NCI-H82 treated with DMSO at 0.1 percent for 48 hours (cell line): Measurements from ENCODE around the gene ADGRD1.

Experiments used
- DNase-seq: peaks from one replicate; lab custom pipeline; 2025; ENCODE audit not compliant: unreplicated experiment; lab: John Stamatoyannopoulos, UW

Gene ADGRD1

DNA sequence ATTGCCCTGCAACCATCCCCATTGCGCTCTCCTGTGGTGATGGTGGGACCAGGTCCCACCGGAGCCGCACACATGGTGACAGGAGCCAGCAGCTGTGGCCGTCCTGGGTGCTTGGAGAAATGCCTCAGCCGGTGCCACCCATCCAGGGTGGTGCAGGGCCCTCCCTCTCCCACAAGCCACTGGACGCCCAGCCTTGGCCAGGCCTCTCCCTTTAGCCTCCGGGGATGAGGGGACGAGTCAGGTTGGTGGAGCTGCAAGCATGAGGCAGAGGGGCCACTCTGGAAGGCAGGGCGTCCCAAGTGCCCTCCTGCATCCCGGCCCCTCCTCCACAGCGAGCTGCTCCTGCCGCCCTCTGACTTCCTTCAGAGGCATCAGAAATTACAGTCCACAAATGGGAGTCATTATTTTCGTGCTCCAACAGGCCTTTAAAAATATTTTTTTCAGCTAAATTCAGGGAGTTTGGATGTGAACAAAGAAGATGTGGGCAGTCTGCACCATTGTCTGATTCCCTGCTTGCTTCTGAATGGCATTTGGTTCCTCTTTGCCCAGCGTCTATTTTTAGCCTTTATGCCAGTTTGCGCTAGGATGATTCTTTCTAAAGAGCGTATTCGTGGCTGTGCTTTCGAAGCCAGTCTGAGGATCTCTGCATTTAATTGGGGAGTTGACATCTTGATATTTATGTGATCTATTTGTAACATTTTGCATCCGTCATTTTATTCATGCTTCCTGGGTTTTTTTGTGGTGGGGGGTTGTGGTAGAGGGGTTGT lies 189.4 kb downstream of the ADGRD1 start:
- DNase-seq: no peak

DNA sequence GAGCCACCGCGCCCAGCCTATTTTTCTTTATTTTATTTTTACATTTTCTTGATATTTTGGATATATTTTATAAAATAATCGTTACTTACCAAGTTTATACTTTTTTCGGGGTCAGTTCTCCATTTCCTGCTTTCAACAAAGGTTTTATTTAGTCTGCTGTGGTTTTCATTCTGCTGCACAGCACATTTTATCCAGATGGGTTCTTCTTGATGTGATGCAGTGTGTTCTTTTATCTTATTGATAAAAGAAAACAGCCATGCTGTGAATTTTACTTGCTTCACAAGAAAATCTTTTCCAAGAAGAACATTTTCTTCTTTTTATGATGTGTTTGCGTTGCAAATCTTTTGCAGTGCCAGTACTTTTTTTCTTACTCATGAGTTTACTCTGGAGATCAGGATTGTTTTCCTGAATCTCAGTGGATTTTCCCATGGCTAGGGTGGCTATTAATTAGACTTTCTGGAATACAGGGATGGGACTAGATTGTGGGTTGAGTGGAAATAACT lies 192.5 kb downstream of the ADGRD1 start:
- no peak for DNase-seq

DNA sequence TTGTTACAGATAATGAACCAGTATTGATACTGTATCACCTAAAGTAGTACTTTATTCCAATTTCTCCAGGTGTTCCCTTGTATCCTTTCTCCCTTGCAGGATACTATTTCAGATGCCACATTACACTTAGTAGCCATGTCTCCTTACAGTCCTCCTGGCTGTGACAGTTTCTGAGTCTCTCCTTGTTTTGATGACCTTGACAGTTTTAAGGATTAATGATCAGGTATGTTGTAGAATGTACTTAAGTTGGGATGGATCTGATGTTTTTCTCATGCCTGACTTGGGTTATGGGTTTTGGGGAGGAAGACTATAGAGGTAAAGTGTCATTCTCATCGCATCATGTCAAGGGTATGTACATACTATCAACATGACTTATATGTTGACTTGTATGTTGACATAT lies 193.6 kb downstream of the ADGRD1 start:
- no peak for DNase-seq

GRCh38 chr12:131147894-131148293 lies 194.2 kb downstream of the ADGRD1 start:
- no peak for DNase-seq

DNA sequence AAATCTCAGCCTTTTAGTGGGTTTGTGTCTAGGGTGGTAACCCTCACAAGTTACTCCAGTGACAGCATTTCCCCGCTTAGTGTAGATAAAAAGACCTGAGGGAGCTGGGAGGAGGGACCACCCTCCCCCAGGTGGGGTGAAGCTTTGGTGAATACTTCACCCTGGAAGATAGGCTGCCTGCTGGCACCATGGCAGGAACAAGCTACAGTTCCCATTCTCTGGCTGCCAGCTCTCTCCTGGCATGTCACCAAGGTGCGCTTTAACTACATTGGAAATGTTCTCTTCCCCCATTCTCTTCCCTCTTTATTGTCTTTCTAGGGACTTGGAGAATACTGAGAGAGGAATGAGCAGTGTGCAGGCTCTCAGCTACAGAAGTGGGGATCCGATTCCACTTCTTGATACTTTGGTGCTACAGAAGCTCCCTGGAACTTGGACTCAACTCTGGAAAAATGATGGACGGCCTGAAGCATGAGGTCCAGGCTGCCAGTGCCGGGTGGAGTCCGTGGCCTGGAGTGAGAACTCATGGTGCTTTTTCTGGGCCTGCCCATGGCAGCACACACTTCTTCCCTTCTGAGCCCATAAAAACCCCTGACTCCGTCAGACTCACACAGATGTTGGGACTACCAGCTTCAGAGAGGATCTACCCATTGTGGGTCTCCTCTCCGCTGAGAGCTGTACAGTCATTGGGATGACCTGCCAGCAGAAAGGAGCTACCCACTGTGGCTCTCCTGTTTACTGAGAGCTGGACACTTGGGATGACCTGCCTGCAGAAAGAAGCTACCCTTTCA lies 198.0 kb downstream of the ADGRD1 start:
- DNase-seq: no peak

- no peak for DNase-seq
Observed at GRCh38 chr12:131152587-131152986, 198.9 kb downstream of the ADGRD1 start.

DNA sequence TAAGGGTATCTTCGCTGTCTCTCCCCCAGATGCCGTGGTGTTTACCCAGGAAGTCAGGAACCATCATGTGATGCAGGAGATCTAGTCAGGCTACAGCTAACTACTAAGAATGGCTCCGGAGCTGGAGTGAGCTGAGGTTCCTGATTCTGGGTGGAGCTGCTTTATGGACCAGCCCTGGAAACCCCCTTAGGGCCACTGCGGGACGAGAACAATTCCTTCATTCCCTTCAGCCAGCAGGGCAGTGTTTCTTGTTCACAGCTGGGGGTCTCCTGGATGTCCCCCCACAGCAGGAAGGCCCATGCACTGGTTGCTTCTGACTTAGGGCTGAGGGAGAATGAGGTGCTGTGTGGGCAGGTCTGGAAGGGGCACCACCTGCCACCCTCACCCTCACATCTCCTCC lies 199.3 kb downstream of the ADGRD1 start:
- no peak for DNase-seq

- no peak for DNase-seq
Observed at GRCh38 chr12:131153956-131154355, 200.2 kb downstream of the ADGRD1 start.

GRCh38 chr12:131155131-131155530 lies 201.4 kb downstream of the ADGRD1 start:
- no peak for DNase-seq

DNA sequence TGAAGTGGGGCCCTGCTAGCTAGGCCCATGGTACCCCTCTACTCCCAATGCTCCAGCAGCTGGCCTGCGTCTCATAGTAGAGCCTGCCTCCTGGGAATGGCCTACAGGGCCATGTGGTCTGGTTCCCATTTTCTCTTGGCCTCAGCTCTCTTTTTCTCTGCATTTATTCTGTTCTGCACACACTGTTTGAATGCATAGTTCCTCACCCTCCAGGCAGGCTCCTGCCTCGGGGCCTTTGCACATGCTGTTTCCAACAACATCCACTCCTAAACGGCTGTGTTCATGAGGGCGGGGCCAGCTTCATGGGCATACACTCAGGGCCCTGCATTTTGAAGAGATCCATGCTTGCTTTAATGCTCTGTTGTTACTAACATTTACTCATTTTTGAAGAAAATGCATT lies 204.0 kb downstream of the ADGRD1 start:
- DNase-seq: no peak

- DNase-seq: no peak
Observed at GRCh38 chr12:131159660-131160059, 206.0 kb downstream of the ADGRD1 start.

DNA sequence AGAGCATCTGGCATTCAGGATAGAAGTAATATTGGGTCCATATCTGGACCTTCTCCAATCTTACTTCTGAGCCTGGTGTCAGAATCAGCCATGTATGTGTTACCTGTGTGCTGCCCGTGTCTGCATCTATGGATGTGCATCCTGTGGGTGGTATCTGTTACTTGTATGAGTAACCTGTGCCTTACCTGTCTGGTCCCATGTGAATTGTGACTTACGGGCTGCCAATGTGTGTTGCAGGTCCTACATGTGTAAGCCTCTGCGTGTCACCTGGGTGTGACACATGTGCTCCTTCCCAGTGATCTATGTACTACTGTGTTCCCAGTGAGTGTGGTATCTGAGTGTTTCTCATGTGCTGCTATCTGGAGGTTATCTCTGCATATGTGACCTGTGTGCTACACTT lies 208.4 kb downstream of the ADGRD1 start:
- DNase-seq: no peak

GRCh38 chr12:131163189-131163738 lies 209.6 kb downstream of the ADGRD1 start:
- DNase-seq: no peak

- no peak for DNase-seq
Observed at GRCh38 chr12:131164096-131164872, 210.6 kb downstream of the ADGRD1 start.

DNA sequence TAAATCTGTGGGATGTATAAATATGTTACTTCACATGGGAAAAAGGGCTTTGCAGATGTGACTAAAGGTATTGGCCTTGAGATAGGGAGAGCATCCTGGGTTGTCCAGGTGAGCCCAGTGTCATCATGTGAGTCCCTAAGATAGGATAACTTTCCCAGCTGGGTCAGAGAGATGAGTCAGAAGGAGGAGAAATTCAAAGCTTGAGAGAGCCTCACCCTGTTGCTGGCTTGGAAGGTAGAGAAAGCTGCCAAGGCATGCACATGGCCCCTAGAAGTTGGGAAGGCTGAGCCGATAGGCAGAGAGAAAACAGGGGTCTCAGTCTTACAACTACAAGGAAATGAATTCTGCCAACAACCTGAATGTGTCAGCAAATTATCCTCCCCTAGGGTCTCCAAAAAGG lies 213.0 kb downstream of the ADGRD1 start:
- DNase-seq: no peak

- DNase-seq: no peak
Observed at GRCh38 chr12:131167334-131167733, 213.6 kb downstream of the ADGRD1 start.

DNA sequence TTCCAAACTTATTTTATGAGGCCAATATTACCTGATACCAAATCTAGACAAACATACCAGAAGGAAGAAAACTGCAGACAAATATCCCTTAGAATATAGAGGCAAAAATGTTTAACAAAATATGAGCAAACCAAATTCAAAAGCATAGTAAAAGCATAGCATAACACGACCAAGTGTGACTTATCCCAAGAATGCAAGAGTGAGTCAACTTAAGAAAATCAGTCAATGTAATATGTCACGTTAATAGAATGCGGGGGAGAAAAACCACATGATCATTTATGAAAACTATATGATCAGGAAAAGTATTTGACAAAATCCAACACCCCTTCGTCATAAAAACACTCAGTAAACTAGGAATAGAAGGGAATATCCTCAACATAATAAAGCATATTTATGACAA lies 217.3 kb downstream of the ADGRD1 start:
- no peak for DNase-seq

DNA sequence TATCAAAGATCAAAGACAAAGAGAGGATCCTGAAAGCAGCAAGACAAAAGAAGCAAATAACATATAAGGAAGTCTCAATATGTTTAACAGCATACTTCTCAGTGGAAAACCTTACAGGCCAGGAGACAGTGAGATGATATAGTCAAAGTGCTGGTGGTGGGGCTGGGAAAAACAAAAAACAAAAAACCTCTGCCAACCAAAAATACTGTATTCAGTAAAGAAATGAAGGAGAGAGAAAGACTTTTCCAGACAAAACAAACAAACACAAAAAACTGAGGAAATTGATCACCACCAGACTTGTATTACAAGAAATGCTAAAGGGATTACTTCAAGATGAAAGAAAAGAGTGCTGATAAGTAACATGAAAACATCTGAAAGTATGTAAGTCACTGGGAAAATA lies 221.2 kb downstream of the ADGRD1 start:
- no peak for DNase-seq

DNA sequence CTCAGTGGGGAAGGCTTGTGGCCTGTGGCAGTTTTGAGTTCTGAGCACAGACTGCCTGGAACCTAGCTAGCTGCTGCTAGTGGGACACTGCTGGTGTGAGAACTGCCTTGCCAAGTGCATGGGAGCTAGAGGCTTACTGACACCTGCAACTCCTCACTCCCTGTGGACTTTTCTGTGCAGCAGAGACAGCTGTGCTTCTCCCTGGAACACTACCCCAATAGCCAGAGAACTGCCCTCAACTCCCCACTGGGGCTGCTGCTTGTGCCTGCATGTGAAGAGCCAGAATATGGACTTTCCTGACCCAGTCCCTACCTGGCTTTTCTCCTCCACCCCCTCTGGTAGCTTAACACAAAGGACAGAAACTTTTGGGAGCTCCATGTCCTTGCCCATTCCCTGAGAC lies 222.6 kb downstream of the ADGRD1 start:
- no peak for DNase-seq

DNA sequence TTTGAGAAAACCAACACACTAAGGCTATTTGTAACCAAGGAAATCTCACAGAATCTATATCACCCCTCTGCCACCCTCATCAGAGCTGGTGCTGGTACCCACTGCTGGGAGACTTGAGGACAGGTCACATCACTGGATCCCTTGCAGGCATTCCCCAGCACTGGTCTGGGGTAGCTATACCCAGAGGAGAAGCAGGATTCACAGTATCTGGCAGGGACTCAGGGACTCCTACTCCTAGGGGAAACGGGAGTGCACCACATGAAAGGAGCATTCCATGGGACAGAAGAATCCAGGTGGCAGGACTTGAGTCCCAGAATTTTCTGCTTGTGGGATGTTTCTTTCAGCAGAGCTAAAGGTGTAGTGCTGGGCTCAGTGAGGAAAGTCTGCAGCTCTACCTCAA lies 223.2 kb downstream of the ADGRD1 start:
- DNase-seq: no peak

DNA sequence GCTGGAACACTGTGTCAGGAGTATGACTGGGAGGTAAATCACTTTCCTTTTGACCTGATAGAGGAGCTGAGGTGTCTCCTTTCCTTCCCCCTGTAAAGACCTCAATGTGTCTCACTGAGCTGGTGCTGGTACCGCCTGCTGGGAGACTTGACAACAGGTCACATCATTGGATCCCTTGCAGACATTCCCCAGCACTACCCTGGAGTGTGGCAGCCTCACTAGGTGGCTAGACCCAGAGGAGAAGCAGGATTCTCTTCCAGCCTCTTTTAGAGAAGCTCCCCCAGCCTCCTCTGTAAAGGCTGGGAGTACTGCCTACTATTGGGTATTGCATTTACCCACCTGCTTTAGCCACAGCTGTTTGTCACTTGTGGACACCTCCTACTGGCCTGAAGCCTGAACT lies 223.9 kb downstream of the ADGRD1 start:
- DNase-seq: no peak
